ENCODE results near the gene GRSF1. TPM values are rescaled to one million over a fixed set of nuclear protein-coding genes. Genes with fewer than 3 reads are reported as not detected.
A peak's percentile ranks its signal among the peaks of the same experiment; 100 is the strongest.
"Not testable (repeated sequence)": the region's sequence is repeated elsewhere in the genome, so short reads cannot be mapped to it uniquely, and the experiment has no call there.

Gene GRSF1
- polyA plus RNA-seq, 2 donors: 21.5 to 39.6 TPM

- WGBS, 2 donors: 75 to 83% methylated on average over 4 of the region's 4 CpGs
- Histone ChIP-seq H3K27me3 (ENCODE audit: control insufficient read depth in 1 of 2, insufficient read depth in 2 of 2, low read length in 2 of 2) (no peaks in the 10 kb centered on the region), H3K27ac (ENCODE audit: low read depth in 2 of 2, low read length in 1 of 2) (no peak overlapping the region), H3K9me3 (ENCODE audit: control insufficient read depth in 2 of 2, insufficient read depth in 1 of 2, low read depth in 1 of 2, low read length in 1 of 2) (no peaks in the 10 kb centered on the region), H3K36me3 (ENCODE audit: control insufficient read depth in 2 of 2, insufficient read depth in 2 of 2, low read length in 1 of 2) (no peaks in the 10 kb centered on the region), H3K4me1 (ENCODE audit: control insufficient read depth in 2 of 2, insufficient read depth in 2 of 2, low read length in 1 of 2) (no peaks in the 10 kb centered on the region), H3K4me3 (ENCODE audit: low read depth in 1 of 2, low read length in 2 of 2) (no peak overlapping the region)
Observed at GRCh38 chr4:70858454-70858853, 18.8 kb upstream of the GRSF1 start.

GRCh38 chr4:70855464-70855863 is 15.8 kb upstream of the GRSF1 start:
- WGBS, 2 donors: 96 to 97% methylated on average over 2 of the region's 2 CpGs
- Histone ChIP-seq H3K4me1 (ENCODE audit: control insufficient read depth in 2 of 2, insufficient read depth in 2 of 2, low read length in 1 of 2) (no peaks in the 10 kb centered on the region), H3K4me3 (ENCODE audit: low read depth in 1 of 2, low read length in 2 of 2) (no peak overlapping the region), H3K36me3 (ENCODE audit: control insufficient read depth in 2 of 2, insufficient read depth in 2 of 2, low read length in 1 of 2) (no peaks in the 10 kb centered on the region), H3K9me3 (ENCODE audit: control insufficient read depth in 2 of 2, insufficient read depth in 1 of 2, low read depth in 1 of 2, low read length in 1 of 2) (no peaks in the 10 kb centered on the region), H3K27me3 (ENCODE audit: control insufficient read depth in 1 of 2, insufficient read depth in 2 of 2, low read length in 2 of 2) (no peaks in the 10 kb centered on the region), H3K27ac (ENCODE audit: low read depth in 2 of 2, low read length in 1 of 2) (no peak overlapping the region)

- no peaks in the 10 kb centered on the region for H3K9me3 ChIP-seq (ENCODE audit: control insufficient read depth in 2 of 2, insufficient read depth in 1 of 2, low read depth in 1 of 2, low read length in 1 of 2)
- WGBS, 2 donors: 85 to 95% methylated on average over 5 of the region's 5 CpGs
- no peaks in the 10 kb centered on the region for H3K36me3 ChIP-seq (ENCODE audit: control insufficient read depth in 2 of 2, insufficient read depth in 2 of 2, low read length in 1 of 2)
- no peak overlapping the region for H3K4me3 ChIP-seq (ENCODE audit: low read depth in 1 of 2, low read length in 2 of 2)
- no peaks in the 10 kb centered on the region for H3K27me3 ChIP-seq (ENCODE audit: control insufficient read depth in 1 of 2, insufficient read depth in 2 of 2, low read length in 2 of 2)
- no peaks in the 10 kb centered on the region for H3K4me1 ChIP-seq (ENCODE audit: control insufficient read depth in 2 of 2, insufficient read depth in 2 of 2, low read length in 1 of 2)
- no peak overlapping the region for H3K27ac ChIP-seq (ENCODE audit: low read depth in 2 of 2, low read length in 1 of 2)
Observed at GRCh38 chr4:70849291-70849690, 9.6 kb upstream of the GRSF1 start.

- H3K9me3 ChIP-seq (ENCODE audit: control insufficient read depth in 2 of 2, insufficient read depth in 1 of 2, low read depth in 1 of 2, low read length in 1 of 2): no peaks in the 10 kb centered on the region
- H3K4me1 ChIP-seq (ENCODE audit: control insufficient read depth in 2 of 2, insufficient read depth in 2 of 2, low read length in 1 of 2): no peaks in the 10 kb centered on the region
- 58 to 62% methylated on average over 9 of the region's 9 CpGs for WGBS, 2 donors
- no peaks in the 10 kb centered on the region for H3K27me3 ChIP-seq (ENCODE audit: control insufficient read depth in 1 of 2, insufficient read depth in 2 of 2, low read length in 2 of 2)
- no peaks in the 10 kb centered on the region for H3K36me3 ChIP-seq (ENCODE audit: control insufficient read depth in 2 of 2, insufficient read depth in 2 of 2, low read length in 1 of 2)
- H3K4me3 ChIP-seq (ENCODE audit: low read depth in 1 of 2, low read length in 2 of 2): no peak overlapping the region
- no peak overlapping the region for H3K27ac ChIP-seq (ENCODE audit: low read depth in 2 of 2, low read length in 1 of 2)
Observed at GRCh38 chr4:70844180-70844579, 4.5 kb upstream of the GRSF1 start.

- H3K27ac ChIP-seq (ENCODE audit: low read depth in 2 of 2, low read length in 1 of 2): no peak overlapping the region
- WGBS, 2 donors: 74 to 85% methylated on average over 6 of the region's 6 CpGs
Observed at GRCh38 chr4:70842761-70843435, 3.2 kb upstream of the GRSF1 start.

GRCh38 chr4:70841951-70842350 is 2.3 kb upstream of the GRSF1 start:
- no peak overlapping the region for H3K4me3 ChIP-seq (ENCODE audit: low read depth in 1 of 2, low read length in 2 of 2)
- no peaks in the 10 kb centered on the region for H3K36me3 ChIP-seq (ENCODE audit: control insufficient read depth in 2 of 2, insufficient read depth in 2 of 2, low read length in 1 of 2)
- no peaks in the 10 kb centered on the region for H3K27me3 ChIP-seq (ENCODE audit: control insufficient read depth in 1 of 2, insufficient read depth in 2 of 2, low read length in 2 of 2)
- WGBS, 2 donors: 31 to 38% methylated on average over 1 of the region's 1 CpG
- H3K27ac ChIP-seq (ENCODE audit: low read depth in 2 of 2, low read length in 1 of 2): no peak overlapping the region
- peaks cover 0 to 2% of the 10 kb centered on the region in 2 donors for H3K4me1 ChIP-seq (ENCODE audit: control insufficient read depth in 2 of 2, insufficient read depth in 2 of 2, low read length in 1 of 2)
- no peaks in the 10 kb centered on the region for H3K9me3 ChIP-seq (ENCODE audit: control insufficient read depth in 2 of 2, insufficient read depth in 1 of 2, low read depth in 1 of 2, low read length in 1 of 2)

More at GRCh38 chr4:70842761-70843435, 3.2 kb upstream of the GRSF1 start:
- Histone ChIP-seq H3K4me1 (ENCODE audit: control insufficient read depth in 2 of 2, insufficient read depth in 2 of 2, low read length in 1 of 2) (no peaks in the 10 kb centered on the region), H3K36me3 (ENCODE audit: control insufficient read depth in 2 of 2, insufficient read depth in 2 of 2, low read length in 1 of 2) (no peaks in the 10 kb centered on the region), H3K9me3 (ENCODE audit: control insufficient read depth in 2 of 2, insufficient read depth in 1 of 2, low read depth in 1 of 2, low read length in 1 of 2) (no peaks in the 10 kb centered on the region), H3K27me3 (ENCODE audit: control insufficient read depth in 1 of 2, insufficient read depth in 2 of 2, low read length in 2 of 2) (no peaks in the 10 kb centered on the region), H3K4me3 (ENCODE audit: low read depth in 1 of 2, low read length in 2 of 2) (no peak overlapping the region)

GRCh38 chr4:70841211-70841610 is 1.5 kb upstream of the GRSF1 start:
- Histone ChIP-seq H3K4me1 (ENCODE audit: control insufficient read depth in 2 of 2, insufficient read depth in 2 of 2, low read length in 1 of 2) (peaks cover 0 to 2% of the 10 kb centered on the region in 2 donors), H3K27ac (ENCODE audit: low read depth in 2 of 2, low read length in 1 of 2) (no peak overlapping the region), H3K9me3 (ENCODE audit: control insufficient read depth in 2 of 2, insufficient read depth in 1 of 2, low read depth in 1 of 2, low read length in 1 of 2) (no peaks in the 10 kb centered on the region), H3K4me3 (ENCODE audit: low read depth in 1 of 2, low read length in 2 of 2) (no peak overlapping the region), H3K27me3 (ENCODE audit: control insufficient read depth in 1 of 2, insufficient read depth in 2 of 2, low read length in 2 of 2) (no peaks in the 10 kb centered on the region), H3K36me3 (ENCODE audit: control insufficient read depth in 2 of 2, insufficient read depth in 2 of 2, low read length in 1 of 2) (no peaks in the 10 kb centered on the region)

GRCh38 chr4:70840631-70841030 is 941 bp upstream of the GRSF1 start:
- not testable (repeated sequence) for H3K36me3 ChIP-seq (ENCODE audit: control insufficient read depth in 2 of 2, insufficient read depth in 2 of 2, low read length in 1 of 2); H3K9me3 ChIP-seq (ENCODE audit: control insufficient read depth in 2 of 2, insufficient read depth in 1 of 2, low read depth in 1 of 2, low read length in 1 of 2); H3K27ac ChIP-seq (ENCODE audit: low read depth in 2 of 2, low read length in 1 of 2); H3K4me1 ChIP-seq (ENCODE audit: control insufficient read depth in 2 of 2, insufficient read depth in 2 of 2, low read length in 1 of 2); H3K4me3 ChIP-seq (ENCODE audit: low read depth in 1 of 2, low read length in 2 of 2); H3K27me3 ChIP-seq (ENCODE audit: control insufficient read depth in 1 of 2, insufficient read depth in 2 of 2, low read length in 2 of 2)
- 92 to 94% methylated on average over 16 of the region's 16 CpGs for WGBS, 2 donors

- H3K36me3 ChIP-seq (ENCODE audit: control insufficient read depth in 2 of 2, insufficient read depth in 2 of 2, low read length in 1 of 2); H3K4me3 ChIP-seq (ENCODE audit: low read depth in 1 of 2, low read length in 2 of 2); H3K27me3 ChIP-seq (ENCODE audit: control insufficient read depth in 1 of 2, insufficient read depth in 2 of 2, low read length in 2 of 2); H3K9me3 ChIP-seq (ENCODE audit: control insufficient read depth in 2 of 2, insufficient read depth in 1 of 2, low read depth in 1 of 2, low read length in 1 of 2); H3K4me1 ChIP-seq (ENCODE audit: control insufficient read depth in 2 of 2, insufficient read depth in 2 of 2, low read length in 1 of 2): not testable (repeated sequence)
- WGBS, 2 donors: 45 to 65% methylated on average over 15 to 18 of the region's 20 CpGs
- H3K27ac ChIP-seq (ENCODE audit: low read depth in 2 of 2, low read length in 1 of 2): peak overlapping the region; percentile 49 to 71
Observed at GRCh38 chr4:70840137-70840536, 447 bp upstream of the GRSF1 start.
